GM18498 (cell line): Measurements from ENCODE around the gene SLC22A12.
"Not testable (repeated sequence)": the region's sequence is repeated elsewhere in the genome, so short reads cannot be mapped to it uniquely, and the experiment has no call there.

Experiments
- ATAC-seq: cut with Tn5 transposase; IDR thresholded peaks from one replicate; pipeline ENCODE4 v1.9.1; 2021; ENCODE audit warnings: mild to moderate bottlenecking, moderate library complexity; ENCODE audit not compliant: unreplicated experiment

The SLC22A12 gene

GRCh38 chr11:64583296-64584262 is 7.4 kb upstream of the SLC22A12 start:
- no peak for ATAC-seq

GRCh38 chr11:64585150-64585549 is 5.9 kb upstream of the SLC22A12 start:
- no peak for ATAC-seq

DNA sequence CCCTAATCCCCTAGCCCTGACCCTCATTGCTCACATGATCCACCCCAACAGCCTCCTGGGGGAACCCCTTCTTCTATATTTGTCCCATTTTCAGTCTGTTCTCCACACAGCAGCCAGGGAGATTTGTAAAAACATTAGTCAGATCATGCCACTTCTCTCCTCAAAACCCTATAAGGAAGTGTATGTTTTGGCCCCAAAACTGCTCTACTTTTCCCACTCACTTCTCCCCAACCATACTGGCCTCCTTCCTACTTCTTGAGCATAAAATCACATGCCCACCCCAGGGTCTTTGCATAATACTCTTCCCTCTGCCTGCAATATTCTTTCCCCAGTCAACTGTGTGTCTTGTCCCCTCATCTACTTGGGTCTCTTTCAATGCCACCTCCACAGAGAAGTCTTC is 4.7 kb upstream of the SLC22A12 start:
- no peak for ATAC-seq

DNA sequence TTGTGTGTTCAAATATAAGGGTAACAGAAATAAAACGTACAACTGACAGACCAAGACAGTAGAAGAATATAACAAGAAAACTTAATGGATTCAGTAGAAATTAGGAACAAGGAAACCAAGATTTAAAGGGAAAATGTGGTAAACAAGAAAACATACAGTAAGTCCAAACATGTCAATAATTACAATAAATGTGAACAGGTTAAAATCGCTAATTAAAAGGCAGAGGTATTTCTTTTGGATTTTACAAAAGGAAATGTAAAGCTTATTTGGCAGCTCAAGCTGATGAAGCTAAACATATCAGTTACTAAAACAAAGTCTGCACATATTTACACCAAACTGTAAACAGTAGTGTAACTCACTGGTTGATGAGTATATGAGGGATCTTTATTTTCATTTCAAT is 2.3 kb upstream of the SLC22A12 start:
- ATAC-seq, result no peak

GRCh38 chr11:64591257-64592233 is 525 bp downstream of the SLC22A12 start:
- ATAC-seq, result no peak

GRCh38 chr11:64592234-64592615 is 1.2 kb downstream of the SLC22A12 start:
- ATAC-seq, result no peak

DNA sequence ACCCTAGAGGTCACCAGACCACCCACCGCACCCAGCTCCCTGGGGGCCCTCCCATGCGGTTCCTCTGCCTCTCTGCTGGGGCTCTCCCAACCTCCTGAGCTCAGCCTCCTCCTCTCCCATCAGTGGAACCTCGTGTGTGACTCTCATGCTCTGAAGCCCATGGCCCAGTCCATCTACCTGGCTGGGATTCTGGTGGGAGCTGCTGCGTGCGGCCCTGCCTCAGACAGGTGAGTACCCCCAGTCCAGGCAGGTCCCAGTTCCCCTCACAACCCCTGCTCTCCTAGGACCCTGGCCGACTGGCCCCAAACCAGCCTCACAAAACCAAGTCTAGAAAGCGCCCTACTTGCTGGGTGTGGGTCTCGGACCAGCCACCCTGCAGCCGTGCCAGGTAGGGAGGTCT is 1.6 kb downstream of the SLC22A12 start:
- ATAC-seq, result no peak

DNA sequence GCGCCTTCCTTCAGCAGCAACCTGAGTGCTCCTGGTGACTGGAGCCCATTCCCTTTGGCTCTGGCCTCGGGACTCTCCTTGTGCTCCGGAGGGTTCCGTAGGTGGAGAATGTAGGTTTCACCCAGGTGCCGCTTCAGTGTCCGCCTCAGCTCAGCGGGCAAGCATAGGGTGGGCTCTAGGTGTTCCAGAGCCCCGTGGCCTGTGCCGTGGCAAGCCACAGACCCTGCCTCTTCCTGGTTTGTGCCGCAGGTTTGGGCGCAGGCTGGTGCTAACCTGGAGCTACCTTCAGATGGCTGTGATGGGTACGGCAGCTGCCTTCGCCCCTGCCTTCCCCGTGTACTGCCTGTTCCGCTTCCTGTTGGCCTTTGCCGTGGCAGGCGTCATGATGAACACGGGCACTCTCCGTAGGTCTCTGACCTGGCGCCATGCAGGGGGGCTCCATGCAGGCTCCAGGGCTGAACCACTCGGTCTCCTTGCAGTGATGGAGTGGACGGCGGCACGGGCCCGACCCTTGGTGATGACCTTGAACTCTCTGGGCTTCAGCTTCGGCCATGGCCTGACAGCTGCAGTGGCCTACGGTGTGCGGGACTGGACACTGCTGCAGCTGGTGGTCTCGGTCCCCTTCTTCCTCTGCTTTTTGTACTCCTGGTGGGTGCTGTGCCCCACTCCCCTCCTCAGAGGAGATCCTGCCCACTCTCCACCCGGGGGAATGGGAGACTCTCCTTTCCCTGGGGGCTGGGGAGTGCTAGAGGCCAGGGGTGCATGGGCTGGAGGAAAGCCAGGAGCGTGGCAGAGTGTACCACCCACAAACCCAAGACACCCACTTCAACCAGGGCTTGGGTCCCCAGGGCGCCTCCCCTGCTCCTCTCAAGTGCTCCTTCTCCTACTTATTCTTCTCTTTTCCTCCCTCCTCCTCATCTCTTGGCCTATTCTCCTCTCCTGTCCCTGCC is 2.4 kb downstream of the SLC22A12 start:
- no peak for ATAC-seq

DNA sequence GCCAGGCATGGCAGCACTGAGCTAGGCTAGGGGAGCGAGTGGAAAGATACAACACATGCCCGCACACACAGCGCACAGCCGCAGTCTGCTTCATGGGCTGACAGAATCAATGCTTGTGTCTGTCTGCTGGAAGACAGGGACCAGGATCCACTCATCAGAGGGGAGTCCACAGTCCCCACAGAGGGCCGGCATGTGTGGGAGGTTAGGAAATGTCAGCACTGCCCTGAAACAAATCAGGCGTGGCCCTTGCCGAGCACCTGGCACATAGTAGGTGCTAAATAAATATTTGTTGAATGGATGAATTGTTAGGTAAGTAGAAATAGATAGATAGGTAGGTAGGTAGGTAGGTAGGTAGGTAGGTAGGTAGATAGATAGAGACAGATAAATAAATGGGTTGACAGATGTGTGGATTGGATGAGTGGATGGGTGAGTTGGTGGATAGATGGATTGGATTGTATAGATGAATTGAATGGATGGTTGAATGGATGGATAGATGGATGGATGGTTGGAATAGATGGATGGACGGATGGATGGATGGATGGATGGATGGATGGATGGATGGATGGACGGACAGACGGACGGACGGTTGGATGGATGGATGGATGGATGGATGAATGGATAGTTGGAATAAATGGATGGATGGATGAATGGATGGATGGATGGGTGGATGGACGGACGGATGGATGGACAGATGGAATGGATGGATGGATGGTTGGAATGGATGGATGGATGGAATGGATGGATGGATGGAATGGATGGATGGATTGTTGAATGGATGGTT is 3.3 kb downstream of the SLC22A12 start:
- no peak for ATAC-seq

DNA sequence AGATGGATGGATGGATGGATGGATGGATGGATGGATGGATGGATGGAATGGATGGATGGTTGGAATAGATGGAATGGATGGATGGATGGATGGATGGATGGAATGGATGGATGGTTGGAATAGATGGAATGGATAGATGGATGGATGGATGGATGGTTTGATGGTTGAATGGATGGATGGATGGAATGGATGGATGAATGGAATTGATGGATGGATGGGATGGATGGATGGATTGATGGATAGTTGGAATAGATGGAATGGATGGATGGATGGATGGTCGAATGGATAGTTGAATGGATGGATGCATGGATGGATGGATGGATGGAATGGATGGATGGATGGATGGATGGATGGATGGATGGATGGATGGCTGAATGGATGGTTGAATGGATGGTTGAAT is 4.9 kb downstream of the SLC22A12 start:
- not testable (repeated sequence) for ATAC-seq

GRCh38 chr11:64597671-64598101 is 6.7 kb downstream of the SLC22A12 start:
- no peak for ATAC-seq

- ATAC-seq, result no peak
Measured at GRCh38 chr11:64598106-64598796, 7.2 kb downstream of the SLC22A12 start.

GRCh38 chr11:64598797-64599697 is 8.0 kb downstream of the SLC22A12 start:
- no peak for ATAC-seq

DNA sequence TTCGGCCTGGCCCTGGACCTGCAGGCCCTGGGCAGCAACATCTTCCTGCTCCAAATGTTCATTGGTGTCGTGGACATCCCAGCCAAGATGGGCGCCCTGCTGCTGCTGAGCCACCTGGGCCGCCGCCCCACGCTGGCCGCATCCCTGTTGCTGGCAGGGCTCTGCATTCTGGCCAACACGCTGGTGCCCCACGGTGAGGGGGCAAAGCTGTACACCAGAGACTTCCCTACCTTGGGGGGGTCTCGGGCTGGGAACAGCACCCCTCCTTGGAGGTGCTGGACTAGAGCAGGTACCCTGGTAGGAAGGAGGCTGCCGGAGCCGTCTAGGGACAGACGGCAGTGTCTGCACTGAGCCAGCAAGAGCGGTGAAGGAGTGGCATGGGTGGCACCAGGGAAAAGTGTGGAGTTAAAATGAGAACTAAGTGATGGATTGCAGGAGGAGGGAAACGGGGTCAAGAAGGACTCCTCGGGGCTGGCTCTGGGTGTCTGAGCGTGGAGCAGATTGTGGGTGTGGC is 8.7 kb downstream of the SLC22A12 start:
- no peak for ATAC-seq

DNA sequence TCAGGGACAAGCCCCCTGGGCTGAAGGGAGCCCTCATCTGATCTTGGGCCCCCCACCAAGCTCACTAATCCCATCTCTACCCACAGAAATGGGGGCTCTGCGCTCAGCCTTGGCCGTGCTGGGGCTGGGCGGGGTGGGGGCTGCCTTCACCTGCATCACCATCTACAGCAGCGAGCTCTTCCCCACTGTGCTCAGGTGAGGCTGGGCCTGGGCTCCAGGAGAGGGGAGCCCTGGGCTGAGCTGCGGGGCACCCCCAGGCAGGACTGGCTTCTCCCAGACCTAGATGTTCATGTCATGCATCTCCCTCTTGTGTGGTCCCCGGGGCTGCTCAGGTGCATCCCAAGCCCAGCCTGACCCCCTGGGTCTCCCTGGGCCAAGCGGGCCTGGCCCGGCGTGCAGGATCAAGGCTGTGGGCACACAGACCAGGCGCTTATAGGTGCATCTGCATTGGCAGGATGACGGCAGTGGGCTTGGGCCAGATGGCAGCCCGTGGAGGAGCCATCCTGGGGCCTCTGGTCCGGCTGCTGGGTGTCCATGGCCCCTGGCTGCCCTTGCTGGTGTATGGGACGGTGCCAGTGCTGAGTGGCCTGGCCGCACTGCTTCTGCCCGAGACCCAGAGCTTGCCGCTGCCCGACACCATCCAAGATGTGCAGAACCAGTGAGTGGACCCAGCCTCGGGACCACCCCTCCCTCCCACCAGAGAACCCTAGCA is 9.4 kb downstream of the SLC22A12 start:
- no peak for ATAC-seq

DNA sequence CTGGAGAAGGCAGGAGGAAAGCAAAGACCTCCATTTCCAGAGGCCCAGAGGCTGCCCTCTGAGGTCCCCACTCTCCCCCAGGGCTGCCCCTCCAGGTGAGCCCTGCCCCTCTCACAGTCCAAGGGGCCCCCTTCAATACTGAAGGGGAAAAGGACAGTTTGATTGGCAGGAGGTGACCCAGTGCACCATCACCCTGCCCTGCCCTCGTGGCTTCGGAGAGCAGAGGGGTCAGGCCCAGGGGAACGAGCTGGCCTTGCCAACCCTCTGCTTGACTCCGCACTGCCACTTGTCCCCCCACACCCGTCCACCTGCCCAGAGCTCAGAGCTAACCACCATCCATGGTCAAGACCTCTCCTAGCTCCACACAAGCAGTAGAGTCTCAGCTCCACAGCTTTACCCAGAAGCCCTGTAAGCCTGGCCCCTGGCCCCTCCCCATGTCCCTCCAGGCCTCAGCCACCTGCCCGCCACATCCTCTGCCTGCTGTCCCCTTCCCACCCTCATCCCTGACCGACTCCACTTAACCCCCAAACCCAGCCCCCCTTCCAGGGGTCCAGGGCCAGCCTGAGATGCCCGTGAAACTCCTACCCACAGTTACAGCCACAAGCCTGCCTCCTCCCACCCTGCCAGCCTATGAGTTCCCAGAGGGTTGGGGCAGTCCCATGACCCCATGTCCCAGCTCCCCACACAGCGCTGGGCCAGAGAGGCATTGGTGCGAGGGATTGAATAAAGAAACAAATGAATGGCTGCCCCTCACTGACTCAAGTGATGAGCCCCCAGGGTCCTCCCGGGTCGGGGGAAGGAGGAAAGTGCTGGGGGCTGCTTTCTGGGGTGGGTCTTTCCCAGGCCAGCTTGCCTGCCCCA is 10.8 kb downstream of the SLC22A12 start:
- ATAC-seq, result no peak
